Cardiac fibroblast (primary cell): Measurements from ENCODE around the gene MEMO1.
"Not testable (repeated sequence)": the region's sequence is repeated elsewhere in the genome, so short reads cannot be mapped to it uniquely, and the experiment has no call there.

Experiments
- DNase-seq, 2 donors: peaks; one replicate each; pipeline versions ENCODE4 v3.0.0 to v3.0.0-alpha.2; 2010; ENCODE audit warnings: low read depth in 2 of 2
- H3K4me3 ChIP-seq, 2 donors: replicated peaks in 1 of 2; 1 replicate in 1 of 2; 2 replicates in 1 of 2; pipeline ENCODE4 v1.5.1; 2011; ENCODE audit warnings: low read depth in 2 of 2, low read length in 2 of 2, mild to moderate bottlenecking in 2 of 2, moderate library complexity in 1 of 2
- CTCF ChIP-seq: IDR thresholded peaks from one replicate; pipeline ENCODE4 v1.5.1; 2011; ENCODE audit warnings: low read depth, mild to moderate bottlenecking, low read length, inconsistent platforms

MEMO1 gene

GRCh38 chr2:31888550-31888949 lies 122.3 kb downstream of the MEMO1 start:
- no peak overlapping the region for H3K4me3 ChIP-seq
- TF ChIP-seq CTCF = no peak
- DNase-seq = peak; percentile 12 to 14

DNA sequence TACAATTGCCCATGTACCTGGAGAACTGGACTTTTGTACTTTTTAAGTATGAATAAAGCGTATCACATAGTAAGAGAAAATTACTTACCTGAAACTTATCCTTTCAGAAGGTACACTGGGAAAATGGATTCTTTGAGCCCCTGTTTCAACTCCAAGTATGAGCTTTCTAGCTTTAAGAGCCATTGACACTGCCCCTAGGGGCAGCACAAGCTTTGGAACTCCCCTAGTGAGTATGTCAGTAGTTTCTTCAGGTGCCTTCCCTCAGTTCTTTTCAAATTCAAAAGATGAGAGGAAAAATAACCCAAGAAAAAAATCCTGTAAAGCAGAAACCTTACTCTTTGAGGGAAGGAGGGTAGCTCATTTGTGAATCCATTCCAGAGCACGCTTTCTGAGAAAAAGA lies 124.1 kb downstream of the MEMO1 start:
- no peak for DNase-seq
- peak; percentile 16 for TF ChIP-seq CTCF
- no peak overlapping the region for H3K4me3 ChIP-seq

GRCh38 chr2:31877008-31877407 lies 133.8 kb downstream of the MEMO1 start:
- no peak overlapping the region for H3K4me3 ChIP-seq
- no peak for TF ChIP-seq CTCF
- DNase-seq = peak; percentile 25 to 40

- H3K4me3 ChIP-seq = no peak overlapping the region
- TF ChIP-seq CTCF = no peak
- DNase-seq = no peak
Observed at GRCh38 chr2:31874071-31874470, 136.7 kb downstream of the MEMO1 start.

DNA sequence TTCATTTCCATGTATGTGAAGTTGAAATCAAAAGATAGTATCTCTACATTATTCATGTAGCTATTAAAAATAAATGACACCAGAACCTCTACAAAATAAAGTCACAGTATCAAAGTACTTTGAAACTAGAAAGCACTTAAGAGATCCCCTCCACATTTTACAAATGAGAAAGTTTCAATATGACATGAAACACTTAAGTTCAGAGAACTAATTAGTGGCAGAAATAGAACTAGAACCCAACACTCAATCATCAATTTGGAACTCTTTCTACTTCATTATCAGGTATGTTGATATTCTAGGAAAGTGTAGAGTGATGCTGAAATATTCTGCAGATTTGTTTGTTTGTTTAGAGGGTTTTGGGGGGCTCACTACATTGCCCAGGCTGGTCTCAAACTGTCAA lies 145.6 kb downstream of the MEMO1 start:
- DNase-seq = no peak
- no peak for TF ChIP-seq CTCF
- H3K4me3 ChIP-seq = no peak overlapping the region

DNA sequence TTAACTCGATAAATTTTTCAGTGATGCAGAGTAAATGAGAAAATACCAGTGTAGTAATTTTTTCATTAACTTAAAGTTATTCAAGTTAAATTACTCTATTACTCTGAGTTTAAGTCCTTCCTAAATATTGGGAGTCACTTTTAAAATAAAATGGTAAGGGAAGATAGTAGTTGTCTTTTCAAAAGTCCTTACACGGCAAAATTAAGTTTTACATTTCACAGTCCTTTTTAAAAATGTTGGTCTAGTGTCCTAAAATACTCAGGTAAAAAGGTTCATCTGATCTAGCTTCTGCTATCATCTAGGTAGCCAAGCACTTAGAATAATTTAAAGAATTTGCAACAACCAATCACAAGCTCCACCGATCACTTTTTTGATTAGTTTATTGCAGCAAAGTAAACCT lies 146.9 kb downstream of the MEMO1 start:
- no peak for TF ChIP-seq CTCF
- no peak for DNase-seq
- no peak overlapping the region for H3K4me3 ChIP-seq

- not testable (repeated sequence) for DNase-seq, H3K4me3 ChIP-seq
Observed at GRCh38 chr2:31863015-31863656, 147.7 kb downstream of the MEMO1 start.
